Loucy (cell line): ENCODE measurements around the gene APLF.
"Not testable (repeated sequence)": the region's sequence is repeated elsewhere in the genome, so short reads cannot be mapped to it uniquely, and the experiment has no call there.

Source experiments
- CTCF ChIP-seq: fragments of 200-600 bp; sonication (generic); conservative IDR thresholded peaks from 2 replicates; pipeline ENCODE4 v1.5.1; 2014; ENCODE audit warnings: mild to moderate bottlenecking, antibody characterized with exemption, low read length
- EZH2phosphoT487 ChIP-seq: fragments of 200-600 bp; IDR thresholded peaks from 2 replicates; pipeline ENCODE4 v1.6.1; 2018; ENCODE audit warnings: antibody characterized with exemption, mild to moderate bottlenecking, moderate library complexity, borderline replicate concordance

DNA sequence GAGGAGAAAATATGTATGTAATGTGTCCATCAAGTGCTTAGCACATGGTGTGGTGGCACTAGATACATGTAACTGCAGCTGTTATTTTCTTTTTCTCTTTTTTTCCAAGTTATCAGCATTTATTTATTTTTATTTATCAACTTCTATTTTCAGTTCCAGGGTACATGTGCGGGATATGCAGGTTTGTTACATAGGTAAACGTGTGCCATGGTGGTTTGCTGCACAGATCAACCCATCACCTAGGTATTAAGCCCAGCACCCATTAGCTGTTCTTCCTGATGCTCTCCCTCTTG, 128.1 kb downstream of the APLF start:
- not testable (repeated sequence) for TF ChIP-seq CTCF, EZH2phosphoT487
